HG02852 (cell line): ENCODE data around the gene MAP3K4.
"Not testable (repeated sequence)": the region's sequence is repeated elsewhere in the genome, so short reads cannot be mapped to it uniquely, and the experiment has no call there.

ENCODE experiments used
- ATAC-seq: cut with Tn5 transposase; IDR thresholded peaks from one replicate; pipeline ENCODE4 v1.9.1; 2021; ENCODE audit warnings: mild to moderate bottlenecking, moderate library complexity; ENCODE audit not compliant: unreplicated experiment

Gene MAP3K4

GRCh38 chr6:161117308-161117707 is 125.7 kb downstream of the MAP3K4 start:
- no peak for ATAC-seq

- no peak for ATAC-seq
Observed at GRCh38 chr6:161117942-161118341, 126.4 kb downstream of the MAP3K4 start.

- not testable (repeated sequence) for ATAC-seq
Observed at GRCh38 chr6:161123319-161123718, 131.8 kb downstream of the MAP3K4 start.

GRCh38 chr6:161125591-161125990 is 134.0 kb downstream of the MAP3K4 start:
- ATAC-seq, result no peak

- ATAC-seq, result no peak
Observed at GRCh38 chr6:161127071-161127740, 135.6 kb downstream of the MAP3K4 start.

GRCh38 chr6:161128230-161128629 is 136.7 kb downstream of the MAP3K4 start:
- no peak for ATAC-seq

- ATAC-seq, result no peak
Observed at GRCh38 chr6:161128680-161129196, 137.2 kb downstream of the MAP3K4 start.

GRCh38 chr6:161130541-161130940 is 139.0 kb downstream of the MAP3K4 start:
- ATAC-seq, result no peak

- no peak for ATAC-seq
Observed at GRCh38 chr6:161130967-161131766, 139.6 kb downstream of the MAP3K4 start.

- ATAC-seq, result no peak
Observed at GRCh38 chr6:161132384-161132783, 140.8 kb downstream of the MAP3K4 start.

GRCh38 chr6:161133963-161134362 is 142.4 kb downstream of the MAP3K4 start:
- no peak for ATAC-seq

GRCh38 chr6:161134550-161135298 is 143.2 kb downstream of the MAP3K4 start:
- no peak for ATAC-seq

GRCh38 chr6:161135695-161136591 is 144.4 kb downstream of the MAP3K4 start:
- no peak for ATAC-seq

GRCh38 chr6:161136655-161137054 is 145.1 kb downstream of the MAP3K4 start:
- no peak for ATAC-seq

- no peak for ATAC-seq
Observed at GRCh38 chr6:161137320-161137719, 145.8 kb downstream of the MAP3K4 start.

- no peak for ATAC-seq
Observed at GRCh38 chr6:161137839-161138542, 146.4 kb downstream of the MAP3K4 start.

GRCh38 chr6:161138543-161139303 is 147.2 kb downstream of the MAP3K4 start:
- no peak for ATAC-seq

GRCh38 chr6:161139304-161139765 is 147.8 kb downstream of the MAP3K4 start:
- no peak for ATAC-seq
